Testis (tissue), 2 donors: Measurements from ENCODE around the gene ALDH4A1.
"Not testable (repeated sequence)": the region's sequence is repeated elsewhere in the genome, so short reads cannot be mapped to it uniquely, and the experiment has no call there.

ENCODE experiments used
- CTCF ChIP-seq, 3 experiments: fragments of 450-650 bp in 2 of 3; fragments of 200-600 bp in 1 of 3; sonication (generic) in 1 of 3; IDR thresholded peaks; one replicate each; pipeline ENCODE4 v1.5.1; 2016 to 2019; ENCODE audit warnings: antibody characterized with exemption in 3 of 3, mild to moderate bottlenecking in 2 of 3, moderate library complexity in 1 of 3
- POLR2A ChIP-seq: fragments of 450-650 bp; IDR thresholded peaks from one replicate; pipeline ENCODE4 v1.6.1; 2017; ENCODE audit warnings: antibody characterized with exemption, mild to moderate bottlenecking, moderate library complexity

- TF ChIP-seq CTCF (IDR thresholded peaks at IDR 0.05); POLR2A: not testable (repeated sequence)
Observed at GRCh38 chr1:18832319-18832718, 70.0 kb downstream of the ALDH4A1 start.
